Thymus (tissue), 11 donors: ENCODE results near the gene TBC1D9B. TPM values are rescaled to one million over a fixed set of nuclear protein-coding genes. Genes with fewer than 3 reads are reported as not detected.
"Not testable (repeated sequence)": the region's sequence is repeated elsewhere in the genome, so short reads cannot be mapped to it uniquely, and the experiment has no call there.

Experiments used
- DNase-seq, 9 donors: peaks; one replicate each; pipeline ENCODE4 v3.0.0-alpha.2; 2013; ENCODE audit warnings: low spot score in 9 of 9, low read depth in 6 of 9, missing footprints in 1 of 9
- H3K27ac ChIP-seq, 2 donors: one replicate each; pipeline ENCODE4 v1.5.1; 2013; ENCODE audit warnings: control low read depth in 1 of 2, low read depth in 1 of 2, low read length in 1 of 2, mild to moderate bottlenecking in 1 of 2, moderate library complexity in 1 of 2
- H3K27me3 ChIP-seq, 2 donors: one replicate each; pipeline ENCODE4 v1.5.1; 2013; ENCODE audit warnings: low read length in 1 of 2; ENCODE audit not compliant: control insufficient read depth in 2 of 2, insufficient read depth in 1 of 2
- H3K36me3 ChIP-seq, 2 donors: one replicate each; pipeline ENCODE4 v1.5.1; 2013; ENCODE audit warnings: low read length in 1 of 2, mild to moderate bottlenecking in 1 of 2, moderate library complexity in 1 of 2; ENCODE audit not compliant: control insufficient read depth in 2 of 2, insufficient read depth in 2 of 2
- H3K4me1 ChIP-seq, 2 donors: one replicate each; pipeline ENCODE4 v1.5.1; 2013; ENCODE audit warnings: low read length in 2 of 2; ENCODE audit not compliant: control insufficient read depth in 2 of 2, insufficient read depth in 2 of 2
- H3K4me3 ChIP-seq, 2 donors: one replicate each; pipeline ENCODE4 v1.5.1; 2013; ENCODE audit warnings: low read length in 2 of 2, control low read depth in 1 of 2, mild to moderate bottlenecking in 1 of 2
- H3K9me3 ChIP-seq, 2 donors: one replicate each; pipeline ENCODE4 v1.5.1; 2013; ENCODE audit warnings: low read length in 1 of 2, mild to moderate bottlenecking in 1 of 2; ENCODE audit not compliant: control insufficient read depth in 2 of 2, insufficient read depth in 1 of 2
- WGBS: extraction: QIAGEN DNeasy Blood & Tissue Kit; methylation state at CpG from one replicate; pipeline ENCODE4 v1.1.7; 2013; 5-methylcytosine and 5-hydroxymethylcytosine counted together
- polyA plus RNA-seq: library from polyadenylated mRNA; stranded (reverse); fragments of 200-250 nt; gene quantifications from one replicate; pipeline ENCODE4 v1.2.3, GENCODE V29; 2013
- total RNA-seq: library from RNA; stranded (reverse); fragments of 120-200 nt; gene quantifications from one replicate; pipeline ENCODE4 v1.2.4, GENCODE V29; 2013
- donor health status: healthy.

The TBC1D9B gene
- total and polyA plus RNA-seq, 2 donors: 13.9 to 69.4 TPM

GRCh38 chr5:179874136-179874535 lies 33.6 kb downstream of the TBC1D9B start:
- no peaks in the 10 kb centered on the region for H3K4me1 ChIP-seq
- WGBS: 96% methylated on average over 3 of the region's 3 CpGs
- no peak for DNase-seq

GRCh38 chr5:179873588-179874110 lies 34.0 kb downstream of the TBC1D9B start:
- H3K27me3 ChIP-seq: no peaks in the 10 kb centered on the region
- no peaks in the 10 kb centered on the region for H3K4me1 ChIP-seq
- H3K27ac ChIP-seq: no peak overlapping the region
- DNase-seq: no peak
- no peaks in the 10 kb centered on the region for H3K9me3 ChIP-seq
- 98% methylated on average over 7 of the region's 7 CpGs for WGBS
- peaks cover 45 to 72% of the 10 kb centered on the region in 2 donors for H3K36me3 ChIP-seq
- no peak overlapping the region for H3K4me3 ChIP-seq

More at GRCh38 chr5:179874136-179874535, 33.6 kb downstream of the TBC1D9B start:
- Histone ChIP-seq H3K9me3 (no peaks in the 10 kb centered on the region), H3K27ac (no peak overlapping the region), H3K4me3 (no peak overlapping the region), H3K36me3 (peaks cover 45 to 74% of the 10 kb centered on the region in 2 donors), H3K27me3 (no peaks in the 10 kb centered on the region)

GRCh38 chr5:179872828-179873575 lies 34.7 kb downstream of the TBC1D9B start:
- Histone ChIP-seq H3K27ac (no peak overlapping the region), H3K36me3 (peaks cover 43 to 65% of the 10 kb centered on the region in 2 donors), H3K27me3 (no peaks in the 10 kb centered on the region), H3K9me3 (no peaks in the 10 kb centered on the region), H3K4me3 (no peak overlapping the region), H3K4me1 (no peaks in the 10 kb centered on the region)
- WGBS: 97% methylated on average over 14 of the region's 14 CpGs
- DNase-seq: no peak

GRCh38 chr5:179872055-179872827 lies 35.5 kb downstream of the TBC1D9B start:
- Histone ChIP-seq H3K9me3 (no peaks in the 10 kb centered on the region), H3K4me1 (no peaks in the 10 kb centered on the region), H3K27ac (no peak overlapping the region), H3K4me3 (no peak overlapping the region), H3K27me3 (no peaks in the 10 kb centered on the region), H3K36me3 (peaks cover 46 to 65% of the 10 kb centered on the region in 2 donors)
- 96% methylated on average over 15 of the region's 18 CpGs for WGBS
- DNase-seq: no peak

- H3K27ac ChIP-seq, H3K27me3 ChIP-seq, H3K9me3 ChIP-seq, DNase-seq, H3K4me3 ChIP-seq, H3K4me1 ChIP-seq: not testable (repeated sequence)
- WGBS: 96% methylated on average over 14 of the region's 14 CpGs
- H3K36me3 ChIP-seq: peaks cover 49 to 68% of the 10 kb centered on the region in 2 donors
Observed at GRCh38 chr5:179871533-179871932, 36.2 kb downstream of the TBC1D9B start.

- over 99% methylated on average over 3 of the region's 3 CpGs for WGBS
- Histone ChIP-seq H3K4me1 (no peaks in the 10 kb centered on the region), H3K9me3 (no peaks in the 10 kb centered on the region), H3K36me3 (peaks cover 51 to 70% of the 10 kb centered on the region in 2 donors), H3K27me3 (no peaks in the 10 kb centered on the region), H3K27ac (no peak overlapping the region), H3K4me3 (no peak overlapping the region)
- no peak for DNase-seq
Observed at GRCh38 chr5:179870952-179871351, 36.7 kb downstream of the TBC1D9B start.

- no peaks in the 10 kb centered on the region for H3K4me1 ChIP-seq
- DNase-seq: peak in 1 of 9 donors; percentile 16
- peaks cover 49 to 67% of the 10 kb centered on the region in 2 donors for H3K36me3 ChIP-seq
- no peak overlapping the region for H3K4me3 ChIP-seq
- 96% methylated on average over 17 of the region's 17 CpGs for WGBS
- no peaks in the 10 kb centered on the region for H3K27me3 ChIP-seq
- no peaks in the 10 kb centered on the region for H3K9me3 ChIP-seq
- H3K27ac ChIP-seq: no peak overlapping the region
Observed at GRCh38 chr5:179870403-179870903, 37.2 kb downstream of the TBC1D9B start.

GRCh38 chr5:179869641-179870402 lies 37.9 kb downstream of the TBC1D9B start:
- Histone ChIP-seq H3K4me3 (no peak overlapping the region), H3K27ac (no peak overlapping the region), H3K27me3 (no peaks in the 10 kb centered on the region), H3K9me3 (no peaks in the 10 kb centered on the region), H3K4me1 (no peaks in the 10 kb centered on the region), H3K36me3 (peaks cover 49 to 66% of the 10 kb centered on the region in 2 donors)
- WGBS: 97% methylated on average over 16 of the region's 16 CpGs
- DNase-seq: no peak
